ENCODE data around the gene PAEP.
A peak's percentile ranks its signal among the peaks of the same experiment; 100 is the strongest.

PAEP gene

DNA sequence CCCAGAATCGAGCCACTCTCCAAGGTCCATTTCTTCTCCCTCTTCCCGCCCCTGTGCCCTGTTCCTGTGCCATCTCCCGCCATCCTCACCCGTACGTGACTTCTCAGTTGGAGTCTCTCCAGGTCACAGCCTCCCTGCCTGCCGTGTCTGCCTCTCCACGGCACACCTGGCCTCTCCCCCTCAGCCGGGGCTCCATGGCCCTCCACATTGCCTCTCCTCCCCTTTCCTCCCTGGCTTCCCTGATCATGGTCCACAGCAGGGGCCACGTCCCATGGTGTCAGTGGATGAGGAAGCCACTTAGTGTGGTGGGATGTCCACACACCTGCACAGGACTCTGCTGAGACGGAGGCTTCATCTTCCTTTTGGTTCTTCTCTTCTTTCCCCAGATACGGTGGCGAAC lies 2.3 kb downstream of the PAEP start:
- H3K9me3 ChIP-seq: peaks cover 0 to 6% (median 0%) of the 10 kb centered on the region in 3 donors
- H3K4me1 ChIP-seq: no peaks in the 10 kb centered on the region
- H3K4me3 ChIP-seq: no peak overlapping the region
- no peaks in the 10 kb centered on the region for H3K36me3 ChIP-seq
- no peak for DNase-seq
- H3K27ac ChIP-seq: no peak overlapping the region
- H3K27me3 ChIP-seq: peaks cover 0 to 55% of the 10 kb centered on the region in 2 donors
- TF ChIP-seq, protein P1, sequence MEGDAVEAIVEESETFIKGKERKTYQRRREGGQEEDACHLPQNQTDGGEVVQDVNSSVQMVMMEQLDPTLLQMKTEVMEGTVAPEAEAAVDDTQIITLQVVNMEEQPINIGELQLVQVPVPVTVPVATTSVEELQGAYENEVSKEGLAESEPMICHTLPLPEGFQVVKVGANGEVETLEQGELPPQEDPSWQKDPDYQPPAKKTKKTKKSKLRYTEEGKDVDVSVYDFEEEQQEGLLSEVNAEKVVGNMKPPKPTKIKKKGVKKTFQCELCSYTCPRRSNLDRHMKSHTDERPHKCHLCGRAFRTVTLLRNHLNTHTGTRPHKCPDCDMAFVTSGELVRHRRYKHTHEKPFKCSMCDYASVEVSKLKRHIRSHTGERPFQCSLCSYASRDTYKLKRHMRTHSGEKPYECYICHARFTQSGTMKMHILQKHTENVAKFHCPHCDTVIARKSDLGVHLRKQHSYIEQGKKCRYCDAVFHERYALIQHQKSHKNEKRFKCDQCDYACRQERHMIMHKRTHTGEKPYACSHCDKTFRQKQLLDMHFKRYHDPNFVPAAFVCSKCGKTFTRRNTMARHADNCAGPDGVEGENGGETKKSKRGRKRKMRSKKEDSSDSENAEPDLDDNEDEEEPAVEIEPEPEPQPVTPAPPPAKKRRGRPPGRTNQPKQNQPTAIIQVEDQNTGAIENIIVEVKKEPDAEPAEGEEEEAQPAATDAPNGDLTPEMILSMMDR (IDR thresholded peaks at IDR 0.05): no peak
- intact Hi-C loops (cut with DNase I; ENCODE audit: low total_unique reads): no loop called here

DNA sequence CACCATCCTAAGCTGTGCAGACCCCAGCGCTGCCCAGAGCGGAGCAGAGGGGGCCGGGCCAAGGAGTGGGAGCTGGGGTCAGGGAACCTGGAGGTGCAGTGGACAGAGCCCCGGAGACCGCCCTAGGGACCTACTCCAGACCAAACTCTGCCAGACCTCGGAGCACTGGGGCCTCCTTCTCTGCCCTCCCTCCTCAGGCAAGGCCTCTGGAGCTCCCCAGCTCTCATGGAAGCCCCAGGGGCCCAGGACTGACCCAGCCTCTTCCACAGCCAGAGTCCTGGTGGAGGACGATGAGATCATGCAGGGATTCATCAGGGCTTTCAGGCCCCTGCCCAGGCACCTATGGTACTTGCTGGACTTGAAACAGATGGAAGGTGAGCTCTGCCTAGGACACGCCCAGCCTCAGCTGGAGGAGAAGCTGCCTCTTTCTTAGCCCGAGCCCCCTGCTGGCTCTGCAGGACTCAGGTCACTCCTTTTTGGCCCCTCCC lies 3.6 kb downstream of the PAEP start:
- TF ChIP-seq, protein P1 (IDR thresholded peaks at IDR 0.05): no peak
- Histone ChIP-seq H3K9me3 (peaks cover 0 to 6% (median 0%) of the 10 kb centered on the region in 3 donors), H3K4me1 (no peaks in the 10 kb centered on the region), H3K27ac (no peak overlapping the region), H3K36me3 (no peaks in the 10 kb centered on the region), H3K27me3 (peaks cover 0 to 55% of the 10 kb centered on the region in 2 donors), H3K4me3 (no peak overlapping the region)
- DNase-seq: no peak
- intact Hi-C loops (cut with DNase I; ENCODE audit: low total_unique reads): no loop called here

GRCh38 chr9:135565636-135566035 lies 4.1 kb downstream of the PAEP start:
- Histone ChIP-seq H3K4me1 (no peaks in the 10 kb centered on the region), H3K4me3 (no peak overlapping the region), H3K27me3 (peaks cover 0 to 55% of the 10 kb centered on the region in 2 donors), H3K27ac (no peak overlapping the region), H3K9me3 (peaks cover 0 to 6% (median 0%) of the 10 kb centered on the region in 3 donors), H3K36me3 (no peaks in the 10 kb centered on the region)
- intact Hi-C loops (cut with DNase I; ENCODE audit: low total_unique reads): no loop called here
- TF ChIP-seq, protein P1 (IDR thresholded peaks at IDR 0.05): no peak
- DNase-seq: no peak

DNA sequence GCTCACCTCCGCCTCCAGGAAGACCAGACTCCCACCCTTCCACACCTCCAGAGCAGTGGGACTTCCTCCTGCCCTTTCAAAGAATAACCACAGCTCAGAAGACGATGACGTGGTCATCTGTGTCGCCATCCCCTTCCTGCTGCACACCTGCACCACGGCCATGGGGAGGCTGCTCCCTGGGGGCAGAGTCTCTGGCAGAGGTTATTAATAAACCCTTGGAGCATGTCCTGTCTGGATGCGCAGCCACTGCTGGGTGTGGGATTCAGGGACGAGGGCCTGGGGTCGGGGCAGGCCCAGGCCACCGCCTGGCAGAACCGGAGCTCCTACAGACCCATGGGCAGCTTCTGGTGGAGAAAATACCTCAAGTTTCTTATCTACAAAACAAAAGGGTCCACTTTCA lies 5.0 kb downstream of the PAEP start:
- TF ChIP-seq, protein P1 (IDR thresholded peaks at IDR 0.05): no peak
- no peak overlapping the region for H3K4me3 ChIP-seq
- intact Hi-C loops (cut with DNase I; ENCODE audit: low total_unique reads): no loop called here
- H3K9me3 ChIP-seq: peaks cover 0 to 5% (median 0%) of the 10 kb centered on the region in 3 donors
- H3K27me3 ChIP-seq: peaks cover 0 to 46% of the 10 kb centered on the region in 2 donors
- H3K4me1 ChIP-seq: no peaks in the 10 kb centered on the region
- DNase-seq: no peak
- no peak overlapping the region for H3K27ac ChIP-seq
- H3K36me3 ChIP-seq: no peaks in the 10 kb centered on the region

DNA sequence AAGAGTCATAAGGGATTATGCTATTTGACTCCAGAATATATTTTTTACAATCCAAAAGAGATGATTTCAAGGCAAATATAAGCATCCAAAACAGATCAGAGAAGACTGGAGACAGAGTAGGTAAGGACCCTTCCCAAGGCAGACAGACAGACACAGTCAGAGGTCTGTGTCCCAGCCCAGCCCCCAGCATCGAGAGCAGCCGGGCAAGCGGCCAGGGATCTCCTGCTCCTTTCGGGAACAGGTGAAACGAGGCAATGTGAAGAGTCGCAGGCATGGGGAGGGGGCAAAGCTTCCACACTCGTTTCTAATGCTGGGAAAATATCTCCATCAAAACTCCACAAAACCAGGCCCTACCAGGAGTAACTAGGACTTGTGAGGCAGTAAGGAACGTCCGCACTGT lies 5.8 kb downstream of the PAEP start:
- TF ChIP-seq, protein P1 (IDR thresholded peaks at IDR 0.05): no peak
- Histone ChIP-seq H3K27me3 (peaks cover 0 to 40% of the 10 kb centered on the region in 2 donors), H3K4me3 (no peak overlapping the region), H3K27ac (no peak overlapping the region), H3K4me1 (no peaks in the 10 kb centered on the region), H3K36me3 (no peaks in the 10 kb centered on the region), H3K9me3 (no peaks in the 10 kb centered on the region)
- intact Hi-C loops (cut with DNase I; ENCODE audit: low total_unique reads): no loop called here
- DNase-seq: peak in 1 of 2 donors; percentile 28

GRCh38 chr9:135568026-135568425 lies 6.5 kb downstream of the PAEP start:
- H3K4me3 ChIP-seq: no peak overlapping the region
- TF ChIP-seq, protein P1 (IDR thresholded peaks at IDR 0.05): no peak
- H3K9me3 ChIP-seq: no peaks in the 10 kb centered on the region
- no peak for DNase-seq
- H3K4me1 ChIP-seq: no peaks in the 10 kb centered on the region
- peaks cover 0 to 33% of the 10 kb centered on the region in 2 donors for H3K27me3 ChIP-seq
- no peak overlapping the region for H3K27ac ChIP-seq
- no peaks in the 10 kb centered on the region for H3K36me3 ChIP-seq
- intact Hi-C loops (cut with DNase I; ENCODE audit: low total_unique reads): no loop called here

All from tibial artery (tissue), 4 donors.